NCI-H748 treated with DMSO at 0.1 percent for 48 hours (cell line): Measurements from ENCODE around the gene AK1.
A peak's percentile ranks its signal among the peaks of the same experiment; 100 is the strongest.
"Not testable (repeated sequence)": the region's sequence is repeated elsewhere in the genome, so short reads cannot be mapped to it uniquely, and the experiment has no call there.

Source experiments
- DNase-seq: peaks from one replicate; lab custom pipeline; 2025; lab: John Stamatoyannopoulos, UW

AK1 gene

DNA sequence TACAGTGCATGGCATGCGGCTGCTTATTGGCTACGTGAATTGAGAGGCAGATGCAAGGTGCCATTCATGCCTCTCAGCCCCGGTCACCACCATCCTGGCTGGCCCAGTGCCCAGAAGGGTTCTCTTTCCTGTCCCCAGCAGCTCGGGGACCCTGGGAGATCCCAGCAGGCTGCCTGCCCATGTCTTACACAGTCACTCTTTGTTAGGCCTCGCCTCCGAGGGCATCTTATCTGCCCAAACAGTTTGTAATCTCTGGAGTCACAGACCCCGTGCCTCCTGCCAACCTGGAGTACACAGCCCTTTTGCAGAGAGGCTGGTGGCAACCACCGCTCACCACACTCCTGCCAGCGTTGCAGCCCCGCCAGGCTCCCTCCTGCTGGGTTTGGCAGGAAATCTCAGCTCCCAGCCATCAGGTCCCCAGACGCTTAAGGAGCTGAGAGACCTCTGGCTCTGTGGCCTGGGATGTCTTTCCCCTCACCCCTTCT lies 7.0 kb upstream of the AK1 start:
- no peak for DNase-seq

DNA sequence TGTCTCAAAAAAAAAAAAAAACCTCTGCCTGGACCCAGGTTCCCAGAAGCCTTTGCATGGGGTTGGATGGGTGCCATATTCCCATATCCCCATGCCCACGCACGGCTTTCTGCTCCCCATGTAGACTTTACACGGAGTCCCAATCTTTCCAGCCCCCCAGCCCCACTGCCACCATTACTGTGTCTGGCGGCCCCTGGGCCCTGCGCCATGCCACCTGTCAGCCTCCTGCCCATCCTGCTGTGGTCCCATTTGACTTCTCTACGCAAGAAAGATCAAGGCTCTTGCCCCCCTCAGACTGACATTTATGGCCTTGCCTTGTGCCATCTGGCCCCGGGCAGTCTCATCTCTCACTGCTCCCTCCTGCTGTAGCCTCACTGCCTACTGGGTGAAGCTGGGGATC lies 6.5 kb upstream of the AK1 start:
- no peak for DNase-seq

DNA sequence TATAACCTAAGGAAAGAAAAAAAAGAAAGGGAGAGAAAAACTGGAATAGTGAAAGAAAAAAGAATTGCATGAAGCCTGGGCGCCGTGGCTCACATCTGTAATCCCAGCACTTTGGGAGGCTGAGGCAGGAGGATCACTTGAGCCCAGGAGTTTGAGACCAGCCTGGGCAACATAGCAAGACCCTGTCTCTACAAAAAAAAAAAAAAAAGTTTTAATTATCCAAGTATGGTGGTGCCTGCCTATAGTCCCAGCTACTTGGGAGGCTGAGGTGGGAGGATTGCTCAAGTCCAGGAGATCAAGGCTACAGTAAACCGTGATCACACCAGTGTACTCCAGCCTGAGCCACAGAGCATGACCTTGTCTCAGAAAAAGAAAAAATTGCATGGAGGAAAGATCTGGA lies 4.2 kb upstream of the AK1 start:
- not testable (repeated sequence) for DNase-seq

DNA sequence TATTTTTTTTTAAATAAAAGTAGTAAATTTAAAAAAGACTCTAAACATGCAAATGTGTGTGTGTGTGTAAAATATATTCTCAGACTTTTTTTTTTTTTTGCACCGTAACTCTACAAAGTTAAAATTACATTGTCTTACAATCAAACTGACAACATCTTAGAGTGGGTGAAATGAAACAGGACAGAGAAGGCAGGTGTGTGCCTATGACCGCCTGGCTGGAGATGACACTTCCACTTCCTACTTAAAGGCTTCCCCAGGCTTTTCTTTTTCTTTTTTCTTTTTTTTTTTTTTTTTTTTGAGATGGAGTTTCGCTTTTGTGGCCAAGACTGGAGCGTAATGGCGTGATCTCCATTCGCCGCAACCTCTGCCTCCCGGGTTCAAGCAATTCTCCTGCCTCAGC lies 2.7 kb upstream of the AK1 start:
- DNase-seq: no peak

DNA sequence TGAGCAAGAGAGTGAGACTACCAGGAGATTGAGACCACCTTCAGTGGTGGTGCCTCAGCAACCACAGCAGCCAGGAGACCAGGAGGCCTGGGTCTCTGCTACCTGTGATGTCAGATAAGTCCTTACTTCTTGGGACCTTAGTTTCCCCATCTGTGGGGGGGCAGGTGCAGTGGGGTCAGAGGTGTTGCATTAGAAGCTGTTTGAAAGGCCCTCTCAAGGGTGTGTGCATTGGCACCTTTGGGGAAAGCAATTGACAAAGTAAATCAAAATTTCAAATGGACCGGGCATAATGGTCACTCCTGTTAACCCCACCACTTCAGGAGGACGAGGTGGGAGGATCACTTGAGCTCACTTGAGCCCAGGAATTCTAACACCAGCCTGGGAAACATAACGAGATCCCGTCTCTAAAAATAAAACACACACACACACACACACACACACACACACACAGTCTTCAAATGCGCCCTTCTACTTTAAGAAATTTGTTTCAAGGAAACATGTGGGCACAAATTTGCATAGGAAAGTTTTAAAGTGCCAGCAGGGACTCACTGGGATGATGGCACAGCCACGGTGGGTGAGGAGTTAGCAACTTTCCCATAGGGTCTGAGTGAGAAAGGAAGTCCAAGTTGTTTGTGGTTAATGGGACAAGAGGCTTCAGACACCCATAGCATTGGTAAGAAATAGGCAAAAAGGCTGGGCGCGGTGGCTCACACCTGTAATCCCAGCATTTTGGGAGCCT lies 1.3 kb upstream of the AK1 start:
- DNase-seq: no peak

DNA sequence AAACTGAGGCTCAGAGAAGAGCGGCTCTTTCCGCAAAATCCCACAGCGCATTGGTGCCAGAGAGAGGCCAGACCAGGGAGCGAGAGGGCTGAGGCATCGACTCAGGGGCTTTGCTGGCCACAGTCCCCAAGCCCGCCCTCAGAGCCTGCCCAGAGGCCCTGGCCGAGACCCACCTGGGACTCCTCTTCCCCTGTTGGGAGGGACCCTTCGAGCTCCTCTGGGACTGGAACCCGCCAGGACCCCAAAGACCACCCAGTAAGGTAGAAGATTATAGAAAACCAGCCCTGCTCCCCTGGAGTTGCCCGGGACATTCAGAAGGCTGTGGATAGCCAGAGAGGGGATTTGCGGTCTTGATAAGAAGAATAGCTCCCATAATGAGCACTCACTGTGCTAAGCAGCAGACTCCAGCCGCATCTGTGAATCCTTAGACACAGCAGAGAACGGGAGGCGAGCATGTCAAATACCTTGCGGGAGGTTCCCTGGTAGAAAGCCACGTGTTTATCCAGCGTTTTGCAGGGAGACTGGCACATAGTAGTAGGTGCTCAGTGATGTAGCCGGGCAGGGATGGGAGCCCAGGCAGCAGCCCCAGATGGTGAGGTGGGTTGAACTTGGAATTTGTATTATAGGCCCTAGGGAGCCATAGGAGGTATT lies 651 bp upstream of the AK1 start:
- no peak for DNase-seq

DNA sequence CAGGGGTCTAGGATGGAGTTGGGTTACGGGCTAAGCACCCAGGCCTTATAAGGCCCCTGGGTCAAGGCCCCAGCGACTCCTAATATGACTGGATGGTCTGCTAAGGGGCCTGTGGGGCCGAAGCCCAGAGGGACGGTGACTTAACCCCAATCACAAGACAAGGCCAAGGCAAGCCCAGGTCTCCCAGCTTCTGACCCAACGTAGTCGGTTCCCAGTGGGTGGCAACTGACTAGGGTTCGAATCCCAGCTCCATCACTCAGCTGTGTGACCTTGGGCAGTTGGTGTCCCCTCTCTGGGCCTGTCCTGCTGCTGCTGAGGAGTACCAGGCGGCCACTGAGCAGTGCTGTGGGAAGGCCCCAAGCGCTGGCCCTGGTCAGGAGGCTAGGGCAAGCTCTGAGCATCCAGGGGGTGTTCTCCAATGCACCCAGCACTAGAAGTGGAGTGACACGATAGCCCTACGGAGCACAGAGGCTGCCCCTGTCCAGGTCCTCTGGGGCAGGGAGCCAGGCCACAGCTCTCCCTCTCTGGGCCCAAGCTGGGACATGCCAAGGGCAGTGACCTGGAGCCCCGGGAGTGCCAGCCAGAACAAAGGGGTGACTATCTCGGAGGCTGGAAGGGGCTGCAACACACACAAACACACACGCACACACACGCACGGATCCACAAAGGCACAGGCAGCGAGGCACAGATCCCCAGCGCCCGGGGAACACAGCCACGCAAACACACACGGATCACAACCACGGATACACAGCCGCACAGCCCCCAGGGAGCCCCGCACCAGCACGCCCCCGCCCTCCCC lies 512 bp downstream of the AK1 start:
- DNase-seq: no peak

DNA sequence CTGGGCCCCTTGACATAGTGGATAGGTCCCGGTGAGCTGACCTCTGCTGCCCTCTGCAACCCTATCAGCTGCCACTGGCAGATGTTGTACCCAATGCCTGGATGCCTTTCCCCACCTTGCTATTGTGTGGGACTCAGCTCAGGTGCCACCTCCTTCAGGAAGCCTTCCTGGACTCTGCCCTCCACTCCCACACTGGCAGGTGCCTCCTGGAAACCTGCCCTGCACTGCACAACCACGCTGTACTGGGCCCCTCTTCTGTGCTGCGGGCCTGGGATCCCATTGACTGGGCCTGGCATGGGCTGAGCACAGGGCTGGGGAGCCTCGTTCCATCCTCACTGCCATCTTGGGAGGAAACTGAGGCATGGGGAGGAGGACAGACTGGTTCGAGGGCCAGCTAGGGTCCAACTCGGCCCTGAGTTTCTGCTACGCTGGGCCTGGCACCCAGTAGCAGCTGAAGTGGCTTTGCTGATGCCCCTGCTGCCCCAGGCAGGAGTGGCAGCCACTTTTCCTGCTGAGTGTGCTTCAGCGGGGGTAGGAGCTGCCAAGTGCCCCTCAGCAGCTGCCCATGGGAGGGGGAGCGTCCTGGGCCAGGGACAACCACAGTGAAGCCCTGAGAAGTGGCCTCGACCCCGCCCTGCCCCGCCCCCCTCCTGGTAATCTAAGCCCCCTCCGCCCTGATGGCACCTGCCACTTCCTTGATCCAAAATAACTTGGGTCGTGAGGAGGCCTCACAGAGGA lies 1.3 kb downstream of the AK1 start:
- no peak for DNase-seq

DNA sequence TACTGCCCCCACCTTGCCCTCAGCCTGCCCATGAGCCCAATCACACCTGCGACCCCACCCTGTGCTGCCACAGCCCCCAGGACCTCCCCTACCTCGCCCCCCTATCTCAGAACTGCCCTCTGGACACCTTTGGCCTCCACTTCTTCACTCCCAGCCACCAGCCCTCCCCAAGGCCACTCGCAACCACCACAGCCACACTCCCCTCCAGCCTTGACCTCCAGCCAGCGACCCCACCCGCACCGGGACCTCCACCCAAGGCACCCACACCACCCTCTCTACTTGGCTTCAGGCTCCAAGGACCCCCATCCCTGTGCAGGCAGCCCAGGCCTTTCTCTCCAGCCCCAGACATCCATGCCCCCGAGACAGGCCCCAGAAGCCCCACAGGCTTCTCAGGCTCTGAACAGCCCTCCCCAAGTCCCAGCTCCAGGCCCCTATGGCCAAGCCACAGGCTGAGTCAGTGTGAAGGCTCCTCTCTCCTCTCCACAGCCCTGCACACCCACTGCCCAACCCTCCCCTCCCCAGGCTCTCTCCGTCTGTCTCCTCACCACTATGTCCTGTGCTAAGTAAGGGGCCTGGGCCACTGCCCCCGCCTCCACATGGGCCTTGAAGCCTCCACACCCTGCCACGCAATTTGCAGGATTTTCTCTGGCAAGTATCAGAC lies 2.0 kb downstream of the AK1 start:
- DNase-seq: no peak

DNA sequence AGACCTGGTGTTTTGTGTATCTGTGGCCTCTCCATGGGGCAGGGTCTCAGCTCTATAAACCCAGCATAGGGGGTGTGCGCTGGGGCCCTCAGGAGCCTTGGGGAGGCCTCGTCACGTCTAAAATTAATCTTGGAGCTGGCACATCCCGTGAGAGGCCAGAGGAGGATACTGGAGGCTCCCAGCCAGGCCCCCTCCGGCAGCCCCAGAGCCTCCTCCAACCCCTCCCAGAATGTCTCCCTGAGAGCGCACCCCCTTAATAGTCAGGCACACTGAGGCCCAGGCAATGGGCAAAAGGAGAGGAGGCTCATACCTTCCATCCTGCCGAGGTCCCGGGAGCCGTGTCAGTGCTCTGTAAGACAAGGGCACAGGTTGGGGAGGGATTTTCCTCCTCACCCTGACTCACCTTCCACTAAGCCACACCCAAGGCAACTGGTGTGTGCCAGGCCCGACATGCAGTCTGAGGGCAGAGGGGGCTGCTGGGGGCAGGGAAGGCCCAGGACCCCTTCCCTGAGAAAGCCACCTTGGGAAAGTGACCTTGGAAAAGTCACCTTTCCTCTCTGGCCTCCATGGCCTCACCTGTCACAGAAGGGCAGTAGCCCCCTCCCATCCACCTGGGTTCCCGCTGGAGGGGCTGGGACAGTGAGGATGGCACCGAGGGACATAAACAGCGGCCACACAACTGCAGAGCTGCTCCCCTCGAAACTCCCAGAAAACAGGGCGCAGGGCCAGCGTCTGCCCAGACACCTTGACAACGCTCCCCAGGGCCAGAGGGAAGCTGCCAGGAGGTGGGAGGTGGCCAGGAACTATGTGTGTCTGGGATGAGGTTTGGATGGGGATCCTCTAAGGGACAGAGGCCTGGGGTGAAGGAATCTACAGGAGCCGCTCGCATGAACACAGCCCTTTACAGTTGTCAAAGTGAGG lies 2.9 kb downstream of the AK1 start:
- no peak for DNase-seq

DNA sequence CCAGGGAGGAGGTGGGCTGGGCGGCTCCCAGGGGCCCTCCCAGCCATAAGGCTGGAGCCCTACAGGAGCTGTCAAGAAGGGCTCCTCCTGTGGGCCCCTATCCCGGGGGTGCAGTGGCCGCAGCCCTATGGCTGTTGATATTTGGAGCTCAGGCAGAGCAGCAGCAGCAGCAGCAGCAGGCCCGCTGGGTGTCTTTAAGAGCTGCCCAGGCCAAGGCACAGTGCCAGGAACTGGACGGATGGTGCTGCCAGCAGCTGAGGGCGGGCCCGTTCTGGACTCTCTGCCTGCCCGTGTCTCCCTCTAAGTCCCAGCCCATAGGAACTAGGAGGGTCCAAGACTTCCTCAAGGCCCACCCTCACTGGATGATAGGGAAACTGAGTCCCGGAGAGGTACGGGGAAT lies 3.6 kb downstream of the AK1 start:
- no peak for DNase-seq

DNA sequence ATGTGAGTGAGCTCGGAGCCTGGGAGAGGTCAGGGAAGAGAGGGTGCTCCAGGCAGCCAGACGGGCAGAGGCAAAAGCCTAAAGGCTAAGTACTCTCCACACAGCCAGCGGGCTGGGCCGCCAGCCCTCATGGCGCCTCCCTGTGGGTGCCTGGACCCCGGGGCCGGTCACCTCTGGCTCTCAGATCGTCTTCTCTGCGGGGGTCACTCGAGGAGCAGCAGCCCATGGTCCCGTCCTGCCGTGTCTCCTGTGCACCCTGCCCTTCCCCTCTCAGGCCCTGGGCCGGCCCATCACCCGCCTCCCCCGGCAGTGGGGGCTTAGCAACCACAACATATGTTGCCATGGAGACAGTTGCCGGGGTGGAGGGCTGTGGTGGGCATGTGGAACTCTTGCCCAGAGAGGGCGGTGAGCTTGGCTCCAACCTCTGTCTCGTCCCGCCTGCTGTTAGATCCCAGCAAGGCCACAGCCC lies 4.2 kb downstream of the AK1 start:
- DNase-seq: no peak

DNA sequence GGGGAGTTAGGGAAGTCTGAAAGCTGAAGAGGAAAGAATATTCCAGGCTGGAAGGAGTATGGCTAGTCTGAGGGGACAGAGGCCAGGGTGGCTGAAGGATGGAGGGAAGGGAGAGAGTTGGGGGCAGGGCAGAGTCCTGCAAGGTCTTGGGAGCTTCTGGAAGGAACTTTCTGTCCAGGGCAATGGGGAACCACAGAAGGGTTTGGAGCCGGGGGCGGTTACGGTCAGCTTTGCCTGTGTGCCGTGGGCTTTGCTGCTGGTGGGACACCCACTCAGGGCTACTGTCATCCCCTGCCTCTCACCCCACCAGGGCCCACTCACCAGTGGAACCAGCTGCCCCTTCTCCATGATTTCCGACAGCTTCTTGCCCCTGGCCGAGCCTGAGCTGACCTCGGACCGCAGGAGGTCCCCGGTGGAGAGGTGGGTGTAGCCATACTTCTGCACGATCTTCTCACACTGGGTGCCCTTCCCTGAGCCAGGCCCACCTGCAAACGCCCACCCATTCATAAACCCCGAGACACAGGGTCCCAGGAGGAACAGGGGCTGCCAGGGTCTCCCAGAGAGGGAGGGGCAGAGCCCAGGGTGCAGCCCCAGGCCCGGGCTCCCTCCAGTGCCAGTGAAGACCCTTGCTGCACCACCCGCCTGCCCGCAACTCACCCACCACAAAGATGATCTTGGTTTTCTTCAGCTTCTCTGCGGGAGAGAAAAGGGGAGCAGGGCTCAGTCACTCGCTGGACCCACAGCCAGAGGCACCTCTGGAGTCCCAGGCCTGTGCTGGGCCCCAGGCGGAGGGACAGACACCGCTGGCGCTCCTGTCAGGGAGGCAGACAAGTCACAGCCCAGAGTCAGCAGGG lies 4.9 kb downstream of the AK1 start:
- no peak for DNase-seq

DNA sequence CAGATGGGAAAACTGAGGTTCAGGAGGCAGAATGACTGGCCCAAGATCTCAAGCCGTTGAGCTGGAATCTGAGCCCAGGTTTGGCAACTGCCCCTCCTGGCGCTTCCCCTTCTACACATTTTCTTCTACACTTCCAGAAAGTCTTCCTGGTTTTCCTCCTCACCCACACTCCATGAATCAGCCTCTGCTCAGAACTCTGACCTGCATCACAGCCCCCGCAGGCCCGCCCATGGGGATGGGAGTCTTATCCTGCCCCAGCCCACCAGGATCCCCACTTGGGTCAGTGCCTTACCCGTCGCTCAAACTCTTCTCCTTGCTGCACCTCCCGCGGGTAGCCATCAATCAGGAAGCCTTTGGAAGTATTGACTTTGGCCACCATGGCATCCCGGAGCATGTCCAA lies 5.9 kb downstream of the AK1 start:
- DNase-seq: no peak

DNA sequence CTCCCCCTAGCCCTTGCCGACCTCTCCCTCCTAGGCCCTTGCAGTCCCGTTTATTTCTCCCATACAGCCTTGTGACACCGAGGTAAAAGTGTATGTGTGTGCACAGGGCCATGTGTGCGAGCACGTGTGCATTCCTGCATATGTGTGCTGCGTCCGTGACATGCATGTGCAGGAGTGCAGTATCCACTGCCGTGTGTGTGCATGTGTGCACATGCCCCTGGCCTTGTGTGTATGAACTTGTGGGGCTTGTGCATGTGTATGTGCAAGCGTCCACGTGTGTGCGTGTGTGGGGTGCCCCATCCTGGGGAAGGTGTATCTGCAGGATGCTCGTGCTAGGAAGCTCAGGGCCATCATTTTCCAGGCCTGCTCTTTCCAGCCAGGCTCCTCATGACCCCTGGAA lies 6.6 kb downstream of the AK1 start:
- no peak for DNase-seq

DNA sequence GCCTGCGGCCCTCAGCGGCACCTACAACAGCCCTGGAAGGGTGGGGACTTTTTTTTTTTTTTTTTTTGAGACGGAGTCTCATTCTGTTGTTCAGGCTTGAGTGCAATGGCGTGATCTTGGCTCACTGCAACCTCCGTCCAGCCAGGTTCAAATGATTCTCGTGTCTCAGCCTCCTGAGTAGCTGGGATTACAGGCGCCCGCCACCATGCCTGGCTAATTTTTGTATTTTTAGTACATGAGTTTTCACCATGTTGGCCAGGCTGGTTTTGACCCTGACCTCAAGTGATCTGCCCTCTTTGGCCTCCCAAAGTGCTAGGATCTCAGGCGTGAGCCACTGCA lies 7.4 kb downstream of the AK1 start:
- DNase-seq: not testable (repeated sequence)

DNA sequence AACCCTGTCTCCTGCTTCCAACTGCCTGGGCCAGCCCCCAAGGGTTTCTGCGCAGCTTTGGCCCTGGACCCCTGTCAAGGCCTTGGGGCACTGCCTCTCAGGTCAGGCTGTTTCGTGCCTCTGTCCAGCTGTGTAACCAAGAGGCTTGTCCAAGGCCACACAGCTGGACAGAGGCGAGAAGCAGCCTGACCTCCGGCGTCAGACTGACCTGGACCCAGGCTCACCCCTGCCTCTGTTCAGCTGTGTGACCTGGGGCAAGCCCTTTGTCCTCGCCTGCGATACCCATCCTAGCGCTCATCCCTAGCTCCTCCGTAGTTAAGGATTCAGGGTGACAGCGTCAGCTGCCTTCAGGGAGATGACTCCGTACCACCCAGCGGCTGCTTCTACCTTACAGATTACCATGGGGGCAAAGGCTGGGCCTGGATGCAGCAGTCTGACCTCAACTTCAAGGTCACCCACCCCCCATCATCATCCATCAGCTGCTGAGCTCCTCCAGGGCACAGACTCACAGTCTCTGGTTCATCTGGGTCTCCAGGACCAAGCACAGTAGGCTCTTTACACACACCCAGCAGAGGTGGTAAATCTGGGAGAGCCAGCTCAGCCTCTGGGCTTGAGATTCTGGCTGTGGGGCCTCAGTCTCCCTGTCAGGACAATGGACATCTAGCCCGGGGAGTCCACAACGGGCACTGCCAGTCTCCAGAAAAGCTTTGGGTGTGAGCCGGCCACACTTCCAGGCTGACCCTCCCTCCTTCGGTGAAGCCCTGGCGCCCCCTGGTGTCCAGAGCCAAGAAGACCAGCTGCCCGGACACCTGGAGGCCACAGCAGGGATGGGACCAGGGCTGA lies 7.9 kb downstream of the AK1 start:
- peak; percentile 55 for DNase-seq

DNA sequence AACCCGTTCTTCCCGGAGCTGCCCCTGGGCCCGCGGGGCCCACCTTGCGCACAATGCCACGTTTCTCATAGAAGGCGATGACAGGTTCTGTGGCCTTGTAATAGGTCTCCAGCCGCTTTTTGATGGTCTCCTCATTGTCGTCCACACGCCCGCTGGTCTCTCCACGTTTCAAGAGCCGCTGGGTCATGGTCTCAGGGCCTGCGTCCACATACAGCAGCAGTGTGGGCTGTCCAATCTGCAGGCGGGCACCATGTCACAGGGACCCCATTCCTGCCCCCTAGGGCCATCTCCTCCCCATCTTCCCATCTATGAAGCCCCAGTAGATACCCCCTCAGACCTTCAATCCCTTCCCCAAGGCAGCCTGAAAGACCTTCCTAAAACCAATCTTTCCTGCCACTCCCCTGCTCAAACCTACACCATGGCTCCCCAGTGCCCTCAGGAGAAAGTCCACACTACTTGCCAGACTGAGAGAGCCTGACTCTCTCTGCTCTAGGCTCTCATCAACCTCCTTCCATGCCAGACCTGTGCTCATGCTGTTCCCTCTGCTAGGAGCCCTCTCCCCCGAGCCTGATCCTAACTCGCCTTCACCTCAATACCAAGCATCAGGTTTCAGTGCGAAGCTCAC lies 9.1 kb downstream of the AK1 start:
- DNase-seq: no peak
